Stimulated activated naive CD8-positive, alpha-beta T cell treated with anti-CD3 and anti-CD28 coated beads, Interleukin-15, Interleukin-2, amounts not matched to agents 100 U/mL and 50 U/mL, for 24 hours (primary cell): ENCODE measurements around the gene CENPB.
"Not testable (repeated sequence)": the region's sequence is repeated elsewhere in the genome, so short reads cannot be mapped to it uniquely, and the experiment has no call there.

ENCODE experiments used
- ATAC-seq: fragments of 150-1000 bp; cut with Tn5 transposase; one replicate; pipeline ENCODE4 v1.10.0; 2021
- DNase-seq: peaks from one replicate; pipeline ENCODE4 v3.0.0; 2021

The CENPB gene

GRCh38 chr20:3786665-3787323 is at the start of gene CENPB:
TSS of gene CENPB (minus strand) at chr20:3786740. CDS start at chr20:3786483, 257 bp downstream.
- peak; percentile 97 for DNase-seq
- ATAC-seq, result peak; percentile 93

GRCh38 chr20:3836132-3836531 is 49.6 kb upstream of the CENPB start:
- no peak for ATAC-seq

GRCh38 chr20:3829891-3830290 is 43.4 kb upstream of the CENPB start:
- not testable (repeated sequence) for ATAC-seq, DNase-seq

More at GRCh38 chr20:3836132-3836531, 49.6 kb upstream of the CENPB start:
- no peak for DNase-seq

- DNase-seq (no peak), ATAC-seq (no peak)
These were observed 42.3 kb upstream of the CENPB start for GRCh38 chr20:3828798-3829197.

DNA sequence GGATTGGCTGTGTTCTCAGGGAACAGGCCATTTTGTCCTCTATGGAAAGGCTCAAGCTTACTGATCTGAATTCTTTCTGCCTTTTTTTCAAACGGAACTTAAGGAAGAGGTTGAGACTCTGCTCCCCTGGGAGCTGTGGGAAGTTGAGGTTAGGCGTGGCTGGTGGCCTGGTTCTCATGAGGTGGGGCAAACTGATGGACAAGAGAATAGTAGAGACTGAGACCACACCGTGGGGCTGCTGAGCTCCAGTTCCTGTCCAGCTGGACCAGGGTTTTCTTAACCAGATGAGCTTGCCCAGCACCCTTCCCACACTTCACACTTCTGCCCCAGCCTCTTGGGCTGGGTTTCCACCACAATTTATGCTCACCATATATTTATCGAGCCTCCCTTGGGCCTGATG is 39.9 kb upstream of the CENPB start:
- no peak for ATAC-seq
- no peak for DNase-seq

GRCh38 chr20:3825526-3825925 is 39.0 kb upstream of the CENPB start:
- DNase-seq, result no peak
- no peak for ATAC-seq

DNA sequence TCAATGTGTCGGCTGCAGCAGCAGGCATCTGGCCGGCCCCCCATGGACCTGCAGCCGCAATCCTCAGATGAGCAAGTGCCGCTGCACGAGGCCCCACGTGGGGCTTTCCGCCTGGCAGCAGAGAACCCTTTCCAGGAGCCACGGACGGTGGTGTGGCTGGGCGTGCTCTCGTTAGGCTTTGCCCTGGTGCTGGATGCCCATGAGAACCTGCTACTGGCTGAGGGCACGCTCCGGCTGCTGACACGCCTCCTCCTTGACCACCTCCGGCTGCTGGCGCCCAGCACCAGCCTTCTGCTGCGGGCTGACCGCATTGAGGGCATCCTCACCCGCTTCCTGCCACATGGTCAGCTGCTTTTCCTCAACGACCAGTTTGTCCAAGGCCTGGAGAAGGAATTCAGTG is 37.3 kb upstream of the CENPB start:
- DNase-seq (no peak), ATAC-seq (no peak)

DNA sequence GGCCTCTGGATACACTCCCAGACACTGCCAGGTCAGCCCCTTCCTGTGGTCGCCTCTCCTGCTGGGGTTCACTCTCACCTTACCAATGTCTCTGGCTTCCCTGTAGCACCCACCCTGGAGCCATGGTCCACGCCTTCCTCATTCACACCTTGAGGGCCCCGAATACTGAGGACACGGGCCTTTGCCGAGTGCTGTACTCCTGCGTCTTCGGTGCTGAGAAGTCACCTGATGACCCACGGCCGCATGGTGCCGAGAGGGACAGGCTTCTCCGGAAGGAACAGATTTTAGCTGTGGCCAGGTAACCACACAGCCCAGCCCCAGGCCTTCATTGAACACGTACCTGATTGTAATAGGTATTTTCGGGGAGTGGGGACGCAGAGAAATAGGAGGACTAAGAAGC is 35.5 kb upstream of the CENPB start:
- DNase-seq (no peak), ATAC-seq (no peak)

- ATAC-seq (no peak), DNase-seq (no peak)
These were observed 34.6 kb upstream of the CENPB start for GRCh38 chr20:3820901-3821727.

GRCh38 chr20:3820048-3820900 is 33.7 kb upstream of the CENPB start, which contains the start of gene AP5S1:
TSS of gene AP5S1 (plus strand) at chr20:3820547. CDS start at chr20:3822118, 1,571 bp downstream.
- DNase-seq (peak; percentile 96), ATAC-seq (peak; percentile 87)

- no peak for ATAC-seq
These were observed 33.0 kb upstream of the CENPB start for GRCh38 chr20:3819411-3820047.

DNA sequence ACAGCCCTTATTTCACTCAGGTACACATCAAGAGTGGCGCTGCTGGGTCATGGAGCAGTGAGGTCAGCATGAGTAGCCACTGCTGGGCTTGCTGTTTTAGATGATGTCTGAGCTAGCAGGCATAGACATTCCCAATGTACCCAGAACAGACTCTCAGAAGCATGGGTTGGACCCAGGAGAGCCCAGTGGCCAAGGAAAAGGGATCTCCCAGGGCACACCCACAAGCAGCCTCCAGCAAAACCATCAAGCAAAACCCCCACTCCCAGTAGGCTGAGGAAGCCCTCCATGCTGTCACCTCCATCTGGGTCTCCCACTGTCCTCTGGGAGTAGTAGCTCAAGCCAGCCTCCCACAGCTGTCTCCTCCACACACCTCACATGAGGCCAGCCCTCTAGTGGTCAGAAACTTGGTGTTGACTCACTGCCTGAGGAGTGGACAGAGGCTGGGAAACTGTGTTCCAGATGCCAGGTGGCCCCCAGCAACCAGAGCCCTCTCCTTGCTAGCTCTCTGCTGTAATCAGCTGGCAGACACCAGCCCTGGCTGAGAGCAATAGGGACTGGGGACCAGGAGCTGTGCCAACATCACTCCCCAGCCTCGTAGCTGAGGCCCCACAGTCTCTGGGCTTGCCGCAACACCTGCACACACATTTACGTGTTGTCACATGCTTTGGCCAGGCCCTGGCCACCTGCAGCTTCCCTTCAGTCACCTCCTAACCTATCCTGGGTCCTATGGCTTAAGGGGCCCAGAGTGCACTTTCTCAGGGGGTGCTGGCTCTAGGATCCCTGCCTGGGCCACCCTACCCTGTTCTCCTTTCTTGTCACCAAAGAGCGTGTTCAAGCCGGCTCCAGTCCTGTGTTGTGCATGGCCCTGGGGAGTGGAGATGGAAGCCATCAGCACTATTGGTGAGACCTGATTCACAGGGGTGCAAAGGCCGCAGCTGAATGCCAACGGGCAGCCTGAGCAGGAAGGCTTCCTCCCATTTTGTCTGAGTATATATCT is 31.9 kb upstream of the CENPB start:
- no peak for DNase-seq
- ATAC-seq, result no peak

More at GRCh38 chr20:3819411-3820047, 33.0 kb upstream of the CENPB start:
- DNase-seq, result no peak

DNA sequence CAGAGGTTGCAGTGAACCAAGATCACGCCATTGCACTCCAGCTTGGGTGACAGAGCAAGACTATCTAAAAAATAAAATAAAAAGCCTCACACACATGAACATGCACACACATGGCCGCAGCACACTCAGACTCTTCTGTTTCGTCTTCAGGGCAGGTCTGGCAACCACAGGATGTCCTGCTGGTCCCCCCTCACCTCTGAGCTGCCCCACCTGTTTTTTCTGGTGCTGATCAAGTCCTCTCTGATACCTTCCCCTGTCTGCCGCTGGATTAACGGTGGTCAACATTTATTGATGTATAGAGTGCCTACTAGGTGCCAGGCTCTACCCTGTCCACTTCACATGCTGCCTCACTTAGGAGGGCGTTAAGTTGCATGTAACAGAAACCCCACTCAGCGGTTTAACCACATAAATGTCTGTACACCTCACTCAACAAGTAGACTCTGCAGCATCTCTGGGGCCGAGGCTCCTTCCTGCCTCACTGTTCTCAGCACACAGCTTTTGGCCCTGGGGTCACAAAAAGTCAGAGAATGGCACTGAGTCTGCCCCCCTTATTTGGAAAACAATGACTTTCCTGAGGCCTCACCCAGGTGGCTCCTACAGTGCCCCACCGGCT is 29.3 kb upstream of the CENPB start:
- ATAC-seq (no peak), DNase-seq (no peak)

DNA sequence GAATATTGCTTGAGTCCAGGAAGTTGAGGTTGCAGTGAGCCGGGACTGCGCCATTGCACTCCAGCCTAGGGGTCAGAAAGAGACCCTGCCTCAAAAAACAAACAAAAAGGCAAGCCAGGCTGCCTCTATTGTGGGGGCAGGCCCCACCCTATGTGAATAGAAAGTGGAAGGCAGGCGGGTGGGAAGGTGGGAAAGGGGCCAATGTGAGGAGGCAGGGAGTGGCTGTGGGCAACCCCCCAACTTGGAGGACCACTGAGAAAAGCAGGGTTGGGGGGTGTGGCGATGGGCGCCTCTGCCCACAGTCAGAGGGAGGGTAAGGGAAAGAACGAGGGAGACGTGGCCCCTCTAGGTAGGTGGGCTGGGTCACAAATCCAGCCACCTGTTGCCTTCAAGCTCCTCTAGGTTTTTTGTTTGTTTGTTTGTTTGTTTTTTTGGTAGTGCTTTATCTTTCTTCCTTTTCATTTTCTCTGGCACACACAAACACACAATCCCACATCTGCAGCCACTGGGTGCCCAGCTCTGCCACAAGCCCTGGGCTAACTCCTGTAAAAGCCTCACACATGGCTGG is 28.5 kb upstream of the CENPB start:
- DNase-seq, result no peak

GRCh38 chr20:3813848-3814581 is 27.5 kb upstream of the CENPB start:
- ATAC-seq (peak; percentile 29), DNase-seq (no peak)

More for the DNA sequence above, 28.5 kb upstream of the CENPB start:
- ATAC-seq, result no peak

GRCh38 chr20:3812975-3813847 is 26.7 kb upstream of the CENPB start:
- DNase-seq, result no peak
- ATAC-seq, result no peak

GRCh38 chr20:3812259-3812681 is 25.7 kb upstream of the CENPB start:
- no peak for DNase-seq
- no peak for ATAC-seq
